ENCODE measurements around the gene LEUTX.

Gene LEUTX, protein sequence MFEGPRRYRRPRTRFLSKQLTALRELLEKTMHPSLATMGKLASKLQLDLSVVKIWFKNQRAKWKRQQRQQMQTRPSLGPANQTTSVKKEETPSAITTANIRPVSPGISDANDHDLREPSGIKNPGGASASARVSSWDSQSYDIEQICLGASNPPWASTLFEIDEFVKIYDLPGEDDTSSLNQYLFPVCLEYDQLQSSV

DNA sequence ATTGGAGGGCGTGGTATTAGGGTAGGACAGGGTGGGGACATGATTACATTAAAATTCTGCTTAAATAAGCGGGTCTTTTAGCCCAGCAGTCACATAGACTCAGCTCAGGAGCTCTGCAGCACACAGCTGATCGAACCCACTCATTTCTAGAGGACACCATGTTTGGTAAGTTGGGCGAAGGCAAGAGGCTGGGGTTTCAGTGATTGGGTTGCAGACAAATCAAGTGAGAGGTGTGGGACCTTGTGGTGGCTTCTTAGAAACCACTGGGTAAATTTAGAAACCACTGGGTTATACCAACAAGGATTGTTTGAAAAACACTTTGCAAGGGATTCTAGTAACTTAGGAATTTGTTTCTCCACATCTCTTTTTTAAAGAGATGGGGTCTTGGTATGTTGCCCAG is at the start of gene LEUTX:
TSS of gene LEUTX (plus strand) at position 92 of the 400 bp plus-strand sequence. CDS start at position 159, 67 bp downstream.
- H3K4me2 ChIP-seq (ENCODE audit: low read length), result no peak within 1 kb of the TSS

DNA sequence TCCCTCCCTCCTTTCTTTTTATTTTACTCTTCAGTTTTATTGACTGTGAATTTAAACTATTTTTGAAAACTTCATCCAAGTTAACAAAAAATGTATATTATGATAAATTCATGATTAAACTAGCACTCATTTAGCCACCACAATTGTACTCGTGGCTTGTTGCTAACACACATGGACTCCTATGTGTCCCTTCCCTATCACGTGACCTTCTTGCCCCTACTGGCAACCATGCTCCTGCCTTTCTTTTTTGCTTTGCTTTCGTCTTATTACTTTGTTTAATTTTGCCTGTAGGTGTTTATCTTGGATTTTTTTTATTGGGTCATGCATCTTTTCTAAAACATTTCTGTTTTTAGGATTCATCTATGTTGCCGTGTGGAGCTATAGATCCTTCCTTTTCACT is 49.1 kb upstream of the LEUTX start:
- Histone ChIP-seq H3K4me3 (ENCODE audit: low read depth, low read length, poor library complexity, severe bottlenecking) (no peak overlapping the region), H3K9ac (ENCODE audit: low read length) (no peak overlapping the region), H3K79me2 (ENCODE audit: insufficient read depth, low read length) (no peaks in the 10 kb centered on the region), H3K27ac (ENCODE audit: low read depth, low read length, poor library complexity, severe bottlenecking) (no peak overlapping the region), H3F3A (ENCODE audit: insufficient read depth, low read length) (no peaks in the 10 kb centered on the region), H3K9me2 (ENCODE audit: low read depth, low read length) (no peaks in the 10 kb centered on the region; the same call in 1 of the 2 replicates), H3K9me3 (ENCODE audit: low read length) (no peaks in the 10 kb centered on the region), H2AFZ (ENCODE audit: low read length) (no peak overlapping the region), H3K4me1 (ENCODE audit: insufficient read depth, low read length, severe bottlenecking) (no peaks in the 10 kb centered on the region), H3K36me3 (ENCODE audit: insufficient read depth, low read length) (no peaks in the 10 kb centered on the region), H3K27me3 (ENCODE audit: insufficient read depth, low read length) (no peaks in the 10 kb centered on the region), H4K20me1 (ENCODE audit: insufficient read depth, low read length) (no peaks in the 10 kb centered on the region), H3K4me2 (ENCODE audit: low read length) (no peak overlapping the region)
- TF ChIP-seq, protein P1, sequence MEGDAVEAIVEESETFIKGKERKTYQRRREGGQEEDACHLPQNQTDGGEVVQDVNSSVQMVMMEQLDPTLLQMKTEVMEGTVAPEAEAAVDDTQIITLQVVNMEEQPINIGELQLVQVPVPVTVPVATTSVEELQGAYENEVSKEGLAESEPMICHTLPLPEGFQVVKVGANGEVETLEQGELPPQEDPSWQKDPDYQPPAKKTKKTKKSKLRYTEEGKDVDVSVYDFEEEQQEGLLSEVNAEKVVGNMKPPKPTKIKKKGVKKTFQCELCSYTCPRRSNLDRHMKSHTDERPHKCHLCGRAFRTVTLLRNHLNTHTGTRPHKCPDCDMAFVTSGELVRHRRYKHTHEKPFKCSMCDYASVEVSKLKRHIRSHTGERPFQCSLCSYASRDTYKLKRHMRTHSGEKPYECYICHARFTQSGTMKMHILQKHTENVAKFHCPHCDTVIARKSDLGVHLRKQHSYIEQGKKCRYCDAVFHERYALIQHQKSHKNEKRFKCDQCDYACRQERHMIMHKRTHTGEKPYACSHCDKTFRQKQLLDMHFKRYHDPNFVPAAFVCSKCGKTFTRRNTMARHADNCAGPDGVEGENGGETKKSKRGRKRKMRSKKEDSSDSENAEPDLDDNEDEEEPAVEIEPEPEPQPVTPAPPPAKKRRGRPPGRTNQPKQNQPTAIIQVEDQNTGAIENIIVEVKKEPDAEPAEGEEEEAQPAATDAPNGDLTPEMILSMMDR (IDR thresholded peaks at IDR 0.05; ENCODE audit: low read length), result no peak
- TF ChIP-seq EZH2 (IDR thresholded peaks at IDR 0.05; ENCODE audit: borderline replicate concordance, low read length), result no peak

More for the DNA sequence above, at the start of gene LEUTX:
- H3K4me1 ChIP-seq (ENCODE audit: insufficient read depth, low read length, severe bottlenecking), result no peaks in the 10 kb centered on the region
- H3K9me2 ChIP-seq (ENCODE audit: low read depth, low read length), result no peaks in the 10 kb centered on the region
- no peak within 1 kb of the TSS for H2AFZ ChIP-seq (ENCODE audit: low read length)
- no peaks in the 10 kb centered on the region for H4K20me1 ChIP-seq (ENCODE audit: insufficient read depth, low read length)
- no peak for TF ChIP-seq EZH2 (IDR thresholded peaks at IDR 0.05; ENCODE audit: borderline replicate concordance, low read length)
- TF ChIP-seq, protein P1 (IDR thresholded peaks at IDR 0.05; ENCODE audit: low read length), result no peak
- no peaks in the 10 kb centered on the region for H3F3A ChIP-seq (ENCODE audit: insufficient read depth, low read length)
- no peak within 1 kb of the TSS for H3K9ac ChIP-seq (ENCODE audit: low read length)
- H3K27me3 ChIP-seq (ENCODE audit: insufficient read depth, low read length), result no peaks in the 10 kb centered on the region
- no peaks in the 10 kb centered on the region for H3K9me3 ChIP-seq (ENCODE audit: low read length)
- no peak within 1 kb of the TSS for H3K27ac ChIP-seq (ENCODE audit: low read depth, low read length, poor library complexity, severe bottlenecking)
- H3K36me3 ChIP-seq (ENCODE audit: insufficient read depth, low read length), result no peaks in the 10 kb centered on the region
- H3K4me3 ChIP-seq (ENCODE audit: low read depth, low read length, poor library complexity, severe bottlenecking), result no peak within 1 kb of the TSS
- no peaks in the 10 kb centered on the region for H3K79me2 ChIP-seq (ENCODE audit: insufficient read depth, low read length)

DNA sequence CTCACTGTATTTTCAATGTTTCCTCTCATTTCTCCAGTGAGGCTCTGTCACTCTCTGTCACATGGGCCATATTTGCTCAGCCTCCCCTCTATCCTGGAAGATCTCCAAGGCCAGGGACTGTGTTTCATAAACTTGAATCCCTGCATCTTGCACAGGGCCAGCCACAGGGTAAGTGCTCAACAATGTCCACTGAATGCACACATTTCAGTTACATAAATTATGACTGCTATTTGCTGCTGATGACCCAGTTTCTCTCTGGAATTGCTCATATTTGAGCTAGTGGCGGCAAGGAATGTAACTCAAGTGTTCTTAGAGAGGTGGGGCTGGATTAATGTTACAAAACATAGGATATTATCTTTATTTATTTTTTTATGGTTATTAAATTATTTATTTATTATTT is 47.0 kb upstream of the LEUTX start:
- H4K20me1 ChIP-seq (ENCODE audit: insufficient read depth, low read length), result no peaks in the 10 kb centered on the region
- H3K4me3 ChIP-seq (ENCODE audit: low read depth, low read length, poor library complexity, severe bottlenecking), result no peak overlapping the region
- H3F3A ChIP-seq (ENCODE audit: insufficient read depth, low read length), result no peaks in the 10 kb centered on the region
- H3K27me3 ChIP-seq (ENCODE audit: insufficient read depth, low read length), result no peaks in the 10 kb centered on the region
- H3K9me2 ChIP-seq (ENCODE audit: low read depth, low read length), result no peaks in the 10 kb centered on the region; the same call in 1 of the 2 replicates
- no peaks in the 10 kb centered on the region for H3K4me1 ChIP-seq (ENCODE audit: insufficient read depth, low read length, severe bottlenecking)
- H3K36me3 ChIP-seq (ENCODE audit: insufficient read depth, low read length), result no peaks in the 10 kb centered on the region
- TF ChIP-seq, protein P1 (IDR thresholded peaks at IDR 0.05; ENCODE audit: low read length), result no peak
- no peak for TF ChIP-seq EZH2 (IDR thresholded peaks at IDR 0.05; ENCODE audit: borderline replicate concordance, low read length)
- H3K9me3 ChIP-seq (ENCODE audit: low read length), result no peaks in the 10 kb centered on the region
- no peaks in the 10 kb centered on the region for H3K79me2 ChIP-seq (ENCODE audit: insufficient read depth, low read length)
- H2AFZ ChIP-seq (ENCODE audit: low read length), result no peak overlapping the region
- H3K4me2 ChIP-seq (ENCODE audit: low read length), result no peak overlapping the region
- H3K27ac ChIP-seq (ENCODE audit: low read depth, low read length, poor library complexity, severe bottlenecking), result no peak overlapping the region
- no peak overlapping the region for H3K9ac ChIP-seq (ENCODE audit: low read length)
